Stomach smooth muscle (tissue), 2 donors: ENCODE measurements around the gene HS3ST6.
"Not testable (repeated sequence)": the region's sequence is repeated elsewhere in the genome, so short reads cannot be mapped to it uniquely, and the experiment has no call there.

ENCODE experiments used
- H3K27ac ChIP-seq: one replicate; pipeline ENCODE4 v1.7.0; 2013; ENCODE audit warnings: mild to moderate bottlenecking, low read length, inconsistent platforms
- H3K27me3 ChIP-seq, 2 donors: one replicate each; pipeline ENCODE4 v1.7.0; 2013; ENCODE audit warnings: low read length in 2 of 2; ENCODE audit not compliant: insufficient read depth in 2 of 2, control insufficient read depth in 1 of 2
- H3K36me3 ChIP-seq, 2 donors: one replicate each; pipeline ENCODE4 v1.7.0; 2013; ENCODE audit warnings: low read length in 2 of 2; ENCODE audit not compliant: control insufficient read depth in 2 of 2, insufficient read depth in 2 of 2
- H3K4me1 ChIP-seq: one replicate; pipeline ENCODE4 v1.7.0; 2013; ENCODE audit warnings: low read length; ENCODE audit not compliant: control insufficient read depth, insufficient read depth
- H3K4me3 ChIP-seq, 2 donors: one replicate each; pipeline ENCODE4 v1.7.0; 2013; ENCODE audit warnings: low read length in 2 of 2
- H3K9ac ChIP-seq, 2 donors: one replicate each; pipeline ENCODE4 v1.7.0; 2013; ENCODE audit warnings: low read length in 2 of 2, mild to moderate bottlenecking in 1 of 2
- H3K9me3 ChIP-seq, 2 donors: one replicate each; pipeline ENCODE4 v1.7.0; 2013; ENCODE audit warnings: low read length in 2 of 2; ENCODE audit not compliant: control insufficient read depth in 2 of 2
- donor health status: healthy.
- donor health status: Pancreatic carcinoma.

Gene HS3ST6

DNA sequence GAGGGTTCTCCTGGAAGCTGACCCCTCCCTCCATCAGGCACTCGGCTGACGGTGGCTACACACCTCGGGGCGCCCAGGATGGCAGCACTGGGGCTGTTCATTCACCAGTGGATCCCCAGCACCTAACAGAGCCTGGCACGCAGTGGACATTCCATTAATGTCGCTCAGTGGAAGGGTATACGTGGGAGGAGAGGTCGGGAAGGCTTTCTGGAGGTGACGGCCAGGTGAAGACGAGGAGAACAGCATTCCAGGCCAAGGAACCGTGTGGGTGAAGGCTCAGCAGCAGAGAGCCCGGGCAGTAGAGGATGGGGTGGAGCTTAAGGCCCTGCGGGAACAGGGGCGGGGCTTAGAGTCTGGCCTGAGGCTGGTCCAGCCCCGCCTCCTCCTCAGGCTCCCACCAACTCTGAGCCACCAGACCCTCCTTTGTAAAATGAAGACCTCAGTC, 2.5 kb upstream of the HS3ST6 start:
- H3K9ac ChIP-seq, result no peak overlapping the region
- H3K27me3 ChIP-seq, result peaks cover 59 to 71% of the 10 kb centered on the region in 2 donors
- no peak overlapping the region for H3K4me3 ChIP-seq
- no peak overlapping the region for H3K27ac ChIP-seq
- H3K9me3 ChIP-seq, result peaks cover 0 to 2% of the 10 kb centered on the region in 2 donors
- no peaks in the 10 kb centered on the region for H3K36me3 ChIP-seq
- H3K4me1 ChIP-seq, result peaks cover 9% of the 10 kb centered on the region

DNA sequence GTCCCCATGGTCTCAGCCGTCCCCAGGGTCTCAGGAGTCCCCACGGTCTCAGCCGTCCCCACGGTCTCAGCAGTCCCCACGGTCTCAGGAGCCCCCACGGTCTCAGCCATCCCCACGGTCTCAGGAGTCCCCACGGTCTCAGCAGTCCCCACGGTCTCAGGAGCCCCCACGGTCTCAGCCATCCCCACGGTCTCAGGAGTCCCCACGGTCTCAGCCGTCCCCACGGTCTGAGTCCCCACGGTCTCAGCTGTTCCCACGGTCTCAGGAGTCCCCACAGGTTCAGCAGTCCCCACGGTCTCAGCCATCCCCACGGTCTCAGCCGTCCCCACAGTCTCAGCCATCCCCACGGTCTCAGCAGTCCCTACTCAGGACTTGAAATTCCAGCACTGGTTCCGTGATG, 1.9 kb upstream of the HS3ST6 start:
- H3K36me3 ChIP-seq, H3K4me1 ChIP-seq: not testable (repeated sequence)
- H3K27me3 ChIP-seq, result peaks cover 57 to 74% of the 10 kb centered on the region in 2 donors

DNA sequence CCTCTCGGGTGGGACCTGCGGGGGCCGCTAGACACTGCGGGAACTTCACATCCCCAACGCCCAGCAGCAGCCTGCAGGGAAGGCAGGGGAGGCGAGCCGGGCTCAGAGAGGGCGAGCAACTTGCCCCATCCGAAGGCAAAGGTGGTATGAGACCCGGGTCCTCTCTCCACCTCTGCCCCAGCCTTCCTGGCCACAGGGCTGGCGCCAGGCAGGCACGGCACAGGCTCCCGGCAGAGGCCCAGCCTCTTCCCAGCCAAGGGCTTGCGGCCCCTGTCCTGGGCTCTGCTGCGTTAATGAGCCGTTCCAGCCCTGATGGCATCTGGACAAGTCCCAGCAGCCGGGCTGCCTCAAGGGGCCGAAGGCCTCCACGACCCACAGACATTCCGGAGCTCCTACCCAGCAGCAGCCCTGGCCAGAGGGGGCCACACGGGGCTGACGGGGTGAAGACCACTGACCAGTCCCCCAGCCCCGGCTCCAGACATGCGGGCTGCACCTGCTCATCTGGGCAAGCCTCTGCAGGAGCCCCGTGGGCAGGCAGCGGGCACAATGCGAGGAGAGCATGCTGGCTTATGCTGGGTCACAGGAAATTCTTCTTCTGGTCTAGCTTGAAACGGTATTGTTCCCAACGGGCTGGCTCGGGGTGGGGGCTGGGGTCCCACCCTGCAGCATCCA, 1.2 kb upstream of the HS3ST6 start:
- Histone ChIP-seq H3K27me3 (peaks cover 54 to 76% of the 10 kb centered on the region in 2 donors), H3K27ac (no peak overlapping the region), H3K9me3 (peaks cover 0 to 2% of the 10 kb centered on the region in 2 donors), H3K4me3 (no peak overlapping the region), H3K36me3 (no peaks in the 10 kb centered on the region), H3K4me1 (peaks cover 9% of the 10 kb centered on the region), H3K9ac (no peak overlapping the region)

More for the DNA sequence above, 1.9 kb upstream of the HS3ST6 start:
- not testable (repeated sequence) for H3K9me3 ChIP-seq, H3K27ac ChIP-seq, H3K4me3 ChIP-seq, H3K9ac ChIP-seq

DNA sequence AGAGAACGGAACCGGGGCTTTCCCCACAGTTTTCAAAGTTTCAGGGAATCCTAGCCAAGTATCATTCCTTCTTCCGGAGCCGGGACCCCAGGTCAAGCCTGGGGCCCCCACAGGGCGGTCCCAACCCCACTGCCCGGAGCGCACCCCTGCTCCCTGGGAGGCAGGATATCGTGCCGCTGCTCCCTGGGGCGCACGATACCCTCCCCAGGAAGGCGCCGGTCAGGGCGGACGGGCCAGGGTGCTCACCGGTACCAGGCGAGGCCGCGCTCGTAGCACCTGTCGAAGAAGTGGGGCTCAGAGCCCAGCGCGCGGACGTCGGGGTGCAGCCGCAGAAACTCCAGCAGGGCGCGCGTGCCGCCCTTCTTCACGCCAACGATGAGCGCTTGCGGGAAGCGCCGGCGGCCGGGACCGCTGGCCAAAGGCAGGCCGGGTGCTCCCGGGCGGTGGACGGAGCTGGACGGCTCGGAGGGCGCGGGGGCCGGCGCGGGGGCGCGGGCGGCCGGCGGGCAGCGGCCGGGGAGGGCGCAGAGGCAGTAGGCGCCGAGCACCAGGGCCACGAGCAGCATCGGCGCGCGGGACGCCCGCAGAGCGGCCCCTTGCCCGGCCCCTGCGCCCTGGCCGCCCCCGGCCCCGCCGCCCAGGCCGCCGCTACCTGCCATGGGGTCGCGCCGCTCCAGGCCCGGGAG, 407 bp downstream of the HS3ST6 start:
- Histone ChIP-seq H3K27me3 (peaks cover 47 to 65% of the 10 kb centered on the region in 2 donors), H3K27ac (no peak overlapping the region), H3K9ac (no peak overlapping the region), H3K9me3 (peaks cover 0 to 2% of the 10 kb centered on the region in 2 donors), H3K36me3 (no peaks in the 10 kb centered on the region), H3K4me3 (no peak overlapping the region), H3K4me1 (peaks cover 4% of the 10 kb centered on the region)

DNA sequence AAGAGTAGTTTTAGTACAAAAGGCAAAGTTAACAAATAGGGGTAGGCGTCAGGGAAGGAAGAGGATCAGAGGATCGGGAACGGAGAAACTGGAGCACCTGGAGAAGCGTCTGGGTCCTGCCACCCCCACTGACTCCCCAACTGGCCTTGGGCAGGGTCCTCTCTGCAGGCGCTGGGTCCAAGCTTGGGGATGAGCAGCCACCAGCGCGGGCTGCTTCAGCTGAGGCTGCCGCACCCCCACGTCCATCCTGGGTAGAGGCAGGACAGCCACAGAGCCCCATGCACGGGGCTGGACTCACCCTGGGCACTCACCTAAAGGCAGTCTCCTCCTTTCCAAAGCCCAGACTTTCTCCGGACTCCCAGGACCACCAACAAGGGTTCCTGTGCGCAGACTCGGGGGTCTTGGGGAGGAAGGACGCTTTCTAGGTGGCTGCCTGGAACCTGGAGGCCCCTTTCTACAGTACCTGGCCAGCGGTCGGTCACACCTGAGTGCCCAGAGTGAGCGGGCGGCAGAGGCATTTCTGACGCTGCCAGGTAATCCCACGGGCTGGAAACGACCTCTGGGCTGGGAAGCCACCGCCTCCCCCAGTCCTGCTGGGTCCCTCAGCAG, 1.1 kb downstream of the HS3ST6 start:
- peaks cover 43 to 59% of the 10 kb centered on the region in 2 donors for H3K27me3 ChIP-seq
- no peaks in the 10 kb centered on the region for H3K9me3 ChIP-seq
- H3K27ac ChIP-seq, result no peak overlapping the region
- H3K36me3 ChIP-seq, result no peaks in the 10 kb centered on the region
- H3K9ac ChIP-seq, result no peak overlapping the region
- H3K4me3 ChIP-seq, result no peak overlapping the region
- H3K4me1 ChIP-seq, result peaks cover 4% of the 10 kb centered on the region

DNA sequence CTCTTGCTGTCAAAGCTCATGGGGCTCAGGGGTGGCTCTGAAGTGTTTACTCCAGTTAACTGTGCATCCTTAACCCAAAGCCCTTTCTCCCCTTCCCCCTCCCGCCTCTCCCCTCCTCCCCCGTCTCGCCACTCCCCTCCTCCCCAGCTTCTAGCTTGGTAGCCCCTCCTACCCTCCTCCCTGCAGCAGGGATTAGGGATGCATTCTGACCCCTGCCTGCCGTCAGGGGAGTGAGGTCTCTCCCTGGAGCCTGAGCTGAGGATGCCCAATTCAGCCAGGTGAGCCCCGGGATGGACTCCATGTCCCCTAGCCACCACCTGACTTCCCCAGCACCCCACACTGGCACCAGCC, 1.6 kb downstream of the HS3ST6 start:
- no peaks in the 10 kb centered on the region for H3K36me3 ChIP-seq
- H3K4me1 ChIP-seq, result peaks cover 4% of the 10 kb centered on the region
- H3K27me3 ChIP-seq, result peaks cover 43 to 59% of the 10 kb centered on the region in 2 donors
- no peak overlapping the region for H3K4me3 ChIP-seq
- H3K27ac ChIP-seq, result no peak overlapping the region
- H3K9me3 ChIP-seq, result no peaks in the 10 kb centered on the region
- H3K9ac ChIP-seq, result no peak overlapping the region

DNA sequence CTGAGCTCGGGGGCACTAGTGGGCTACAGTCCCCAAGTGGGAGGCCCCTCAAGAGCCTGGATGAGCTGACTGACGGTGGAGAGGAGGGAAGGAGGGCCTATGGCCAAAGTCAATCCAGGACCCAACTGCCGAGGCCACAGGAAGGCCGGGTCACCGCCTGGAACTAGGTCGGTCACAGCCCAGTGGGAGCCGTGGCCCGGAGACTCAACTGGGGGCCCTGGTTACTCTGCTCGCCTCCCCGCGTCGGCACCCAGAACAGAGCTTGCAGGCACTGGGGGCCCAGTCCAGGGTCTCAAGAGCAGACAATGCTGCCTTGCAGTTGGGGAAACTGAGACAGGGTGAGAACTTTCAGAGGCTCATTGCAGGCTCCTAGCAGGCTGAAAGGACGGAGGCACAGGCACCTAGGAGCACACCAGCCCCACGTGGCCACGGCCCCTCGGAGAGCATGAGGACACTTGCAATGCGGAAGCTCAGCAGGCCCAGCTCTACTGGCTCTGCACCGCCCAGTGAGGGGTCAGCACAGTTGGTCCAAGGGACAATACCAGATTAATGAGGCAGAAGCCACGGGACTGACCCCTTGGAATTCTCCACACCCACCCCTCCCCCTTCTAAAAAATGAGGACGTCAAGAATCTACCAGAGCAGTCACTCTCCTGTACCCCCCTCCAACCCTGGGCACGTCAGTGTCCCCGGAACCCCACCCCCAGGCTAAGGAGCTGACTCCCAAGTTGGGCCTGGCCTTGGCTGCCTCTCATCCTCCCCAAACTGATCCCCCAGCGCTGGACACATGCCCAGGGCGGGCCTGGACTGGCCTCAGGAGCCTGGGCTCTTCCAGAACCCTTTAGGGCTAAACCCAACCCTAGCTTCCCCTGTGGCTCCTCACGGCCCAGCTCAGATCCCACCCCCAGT, 2.2 kb downstream of the HS3ST6 start:
- H3K27ac ChIP-seq, result no peak overlapping the region
- no peak overlapping the region for H3K9ac ChIP-seq
- no peaks in the 10 kb centered on the region for H3K36me3 ChIP-seq
- peaks cover 37 to 55% of the 10 kb centered on the region in 2 donors for H3K27me3 ChIP-seq
- H3K9me3 ChIP-seq, result no peaks in the 10 kb centered on the region
- no peak overlapping the region for H3K4me3 ChIP-seq
- H3K4me1 ChIP-seq, result peaks cover 4% of the 10 kb centered on the region

DNA sequence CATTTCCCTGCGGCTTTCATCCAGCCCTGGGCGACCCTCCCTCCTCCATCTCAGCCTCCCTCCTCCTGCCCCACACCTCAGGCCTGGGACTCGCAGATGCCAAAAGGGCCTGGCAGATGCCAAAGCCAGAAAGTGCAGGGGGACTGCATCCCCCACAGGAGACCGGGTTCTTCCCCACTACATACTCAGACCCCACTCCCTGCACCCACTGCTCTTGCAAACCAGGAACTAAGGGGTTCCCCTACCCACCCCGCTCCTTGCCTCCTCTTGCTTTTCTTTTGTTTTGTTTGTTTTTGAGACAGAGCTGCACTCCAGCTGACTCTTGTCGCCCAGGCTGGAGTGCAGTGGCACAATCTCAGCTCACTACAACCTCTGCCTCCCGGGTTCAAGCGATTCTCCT, 3.2 kb downstream of the HS3ST6 start:
- Histone ChIP-seq H3K36me3 (no peaks in the 10 kb centered on the region), H3K27me3 (peaks cover 29 to 49% of the 10 kb centered on the region in 2 donors), H3K9ac (no peak overlapping the region), H3K27ac (no peak overlapping the region), H3K9me3 (no peaks in the 10 kb centered on the region), H3K4me1 (peaks cover 4% of the 10 kb centered on the region), H3K4me3 (no peak overlapping the region)

DNA sequence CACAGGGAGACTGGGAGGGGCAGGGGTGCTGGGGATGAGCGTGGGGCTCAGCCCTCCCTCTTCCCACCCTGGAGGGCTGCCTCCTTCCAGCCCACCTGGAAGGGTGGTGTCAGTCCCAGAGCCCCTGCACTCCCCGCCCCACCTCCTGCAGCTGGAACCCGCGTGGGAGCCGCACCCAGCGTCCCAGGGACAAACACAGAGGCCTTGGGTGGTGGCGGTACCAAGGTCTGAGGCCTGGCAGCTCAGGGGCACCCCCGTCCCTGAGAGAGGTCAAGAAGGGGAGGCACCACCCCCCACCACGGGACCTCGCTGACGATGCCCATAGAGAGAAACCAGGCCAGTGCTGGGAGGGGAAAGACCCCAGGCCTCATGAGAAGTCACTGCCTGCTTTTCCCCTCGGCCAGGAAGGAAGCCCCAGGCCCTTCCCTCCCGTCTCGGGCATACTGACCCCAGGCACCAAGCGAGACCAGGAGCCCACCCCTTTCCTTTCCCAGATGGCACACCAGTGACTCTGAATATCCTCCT, 4.1 kb downstream of the HS3ST6 start:
- H3K27ac ChIP-seq, result no peak overlapping the region
- H3K4me1 ChIP-seq, result peaks cover 4% of the 10 kb centered on the region
- H3K9ac ChIP-seq, result no peak overlapping the region
- H3K4me3 ChIP-seq, result no peak overlapping the region
- H3K9me3 ChIP-seq, result no peaks in the 10 kb centered on the region
- H3K36me3 ChIP-seq, result no peaks in the 10 kb centered on the region
- H3K27me3 ChIP-seq, result peaks cover 23 to 47% of the 10 kb centered on the region in 2 donors
